GM12891 (cell line): ENCODE data around the gene PPIL1.

Experiments
- POLR2A ChIP-seq: IDR thresholded peaks from 2 replicates; pipeline ENCODE4 v1.6.1; 2011; ENCODE audit warnings: low read depth, low read length, control low read depth
- TAF1 ChIP-seq: IDR thresholded peaks from 2 replicates; pipeline ENCODE4 v1.6.1; 2011; ENCODE audit warnings: low read depth, low read length, control low read depth

- TF ChIP-seq POLR2A = no peak
- no peak for TF ChIP-seq TAF1
Observed at GRCh38 chr6:36867471-36868224, 7.0 kb downstream of the PPIL1 start.
